Epithelial cell of proximal tubule (primary cell): ENCODE results near the gene CPSF6. TPM values are rescaled to one million over a fixed set of nuclear protein-coding genes. Genes with fewer than 3 reads are reported as not detected.

ENCODE experiments used
- DNase-seq: peaks from one replicate; pipeline ENCODE4 v3.0.0-alpha.2; 2011; ENCODE audit warnings: low read depth
- H3K4me3 ChIP-seq: 2 replicates; pipeline ENCODE4 v1.5.1; 2011; ENCODE audit warnings: low read depth, mild to moderate bottlenecking, low read length
- total RNA-seq: library from RNA; depleted of rRNA; stranded (reverse); fragments of >200 nt; gene quantifications from 2 replicates; pipeline ENCODE4 v1.2.3, GENCODE V29; 2015
- TF ChIP-seq, protein P1 (sequence below): conservative IDR thresholded peaks from 2 replicates; pipeline ENCODE4 v1.5.1; 2012; ENCODE audit warnings: low read depth, mild to moderate bottlenecking, low read length

Gene CPSF6
- total RNA-seq, 1 donor from 2014 or later: 19.7 TPM

DNA sequence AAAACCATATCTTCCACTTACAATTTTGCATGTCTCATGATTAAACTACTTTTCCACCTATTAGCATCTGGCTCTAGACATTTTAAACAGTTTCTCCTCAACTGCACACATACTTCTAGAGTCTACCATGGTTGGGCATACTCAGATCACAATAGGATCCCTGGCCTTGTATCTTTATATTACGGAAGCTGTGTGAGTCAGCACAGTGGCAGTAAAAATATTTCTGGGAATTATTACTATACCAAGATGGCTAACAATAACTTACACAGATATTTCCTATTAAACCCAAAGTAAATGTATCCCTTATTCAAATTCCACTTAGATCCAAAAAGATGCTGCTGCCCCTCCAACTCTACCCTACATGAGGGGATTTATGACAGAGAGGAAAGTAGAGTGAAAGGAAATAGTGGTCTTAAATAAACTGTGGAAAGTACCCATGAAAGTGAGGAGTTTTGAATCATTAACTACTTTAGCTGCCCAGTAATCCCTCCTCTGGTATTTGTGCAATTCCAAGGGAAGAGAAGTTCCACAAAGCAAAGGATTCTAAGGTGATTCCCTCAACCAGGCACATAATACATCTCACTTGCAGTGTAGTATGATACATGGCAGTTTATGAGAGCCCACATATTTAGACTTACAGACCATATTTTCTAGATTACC, 14.0 kb upstream of the CPSF6 start:
- peak; percentile 61 for DNase-seq
- no peak overlapping the region for H3K4me3 ChIP-seq
- TF ChIP-seq, protein P1, sequence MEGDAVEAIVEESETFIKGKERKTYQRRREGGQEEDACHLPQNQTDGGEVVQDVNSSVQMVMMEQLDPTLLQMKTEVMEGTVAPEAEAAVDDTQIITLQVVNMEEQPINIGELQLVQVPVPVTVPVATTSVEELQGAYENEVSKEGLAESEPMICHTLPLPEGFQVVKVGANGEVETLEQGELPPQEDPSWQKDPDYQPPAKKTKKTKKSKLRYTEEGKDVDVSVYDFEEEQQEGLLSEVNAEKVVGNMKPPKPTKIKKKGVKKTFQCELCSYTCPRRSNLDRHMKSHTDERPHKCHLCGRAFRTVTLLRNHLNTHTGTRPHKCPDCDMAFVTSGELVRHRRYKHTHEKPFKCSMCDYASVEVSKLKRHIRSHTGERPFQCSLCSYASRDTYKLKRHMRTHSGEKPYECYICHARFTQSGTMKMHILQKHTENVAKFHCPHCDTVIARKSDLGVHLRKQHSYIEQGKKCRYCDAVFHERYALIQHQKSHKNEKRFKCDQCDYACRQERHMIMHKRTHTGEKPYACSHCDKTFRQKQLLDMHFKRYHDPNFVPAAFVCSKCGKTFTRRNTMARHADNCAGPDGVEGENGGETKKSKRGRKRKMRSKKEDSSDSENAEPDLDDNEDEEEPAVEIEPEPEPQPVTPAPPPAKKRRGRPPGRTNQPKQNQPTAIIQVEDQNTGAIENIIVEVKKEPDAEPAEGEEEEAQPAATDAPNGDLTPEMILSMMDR: no peak

DNA sequence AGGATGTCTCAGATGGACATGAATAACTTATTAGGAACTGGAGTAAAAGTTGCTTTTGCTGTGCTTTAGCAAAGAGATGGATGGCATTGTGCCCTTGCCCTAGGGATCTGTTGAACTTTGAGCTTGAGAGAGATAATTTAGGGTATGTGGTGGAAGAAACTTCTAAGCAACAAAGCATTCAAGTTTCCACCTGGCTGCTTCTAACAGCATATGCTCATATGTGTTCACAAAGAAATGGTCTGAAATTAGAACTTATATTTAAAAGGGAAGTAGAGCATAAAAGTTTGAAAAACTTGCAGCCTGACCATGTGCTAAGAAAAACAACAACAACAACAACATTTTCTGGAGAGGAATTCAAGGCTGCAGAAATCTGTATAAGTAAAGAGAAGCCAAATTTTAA, 7.9 kb upstream of the CPSF6 start:
- H3K4me3 ChIP-seq: no peak overlapping the region
- DNase-seq: no peak
- TF ChIP-seq, protein P1: no peak

DNA sequence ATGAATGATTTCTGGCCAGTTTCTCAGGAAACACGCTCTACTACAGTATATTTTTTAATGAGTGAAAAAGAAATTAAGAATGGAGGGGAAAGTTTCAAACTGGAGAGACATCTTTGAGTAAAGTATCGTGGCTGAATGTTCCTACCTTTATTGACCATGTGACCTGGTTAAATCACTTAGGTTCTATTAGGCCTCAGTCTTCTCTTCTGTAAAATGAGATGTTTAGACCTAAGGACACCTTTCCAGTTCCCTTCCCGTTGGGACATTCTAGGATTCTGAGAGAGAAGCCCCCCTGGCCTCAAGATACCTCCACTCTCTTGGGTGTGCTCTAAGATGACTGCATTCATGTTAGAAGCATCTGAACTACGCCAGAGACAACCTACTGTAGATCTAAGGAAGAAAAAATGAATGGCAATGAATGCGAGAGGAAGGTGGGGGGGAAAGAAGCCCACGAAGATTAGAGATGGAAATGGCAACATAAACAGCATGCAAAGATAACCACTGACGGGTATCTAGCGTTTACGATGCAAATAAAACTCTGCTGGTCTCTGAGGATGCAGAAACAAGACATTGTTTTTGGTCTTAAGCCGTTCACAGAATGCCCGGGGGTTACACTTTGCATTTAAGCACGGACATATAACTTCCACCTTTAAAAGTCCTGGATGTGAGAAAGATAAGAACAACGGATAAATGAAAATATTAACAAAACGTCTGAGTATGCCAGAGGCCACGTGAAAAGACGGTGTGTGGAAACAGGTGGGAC, 599 bp upstream of the CPSF6 start:
- no peak for DNase-seq
- H3K4me3 ChIP-seq: peak overlapping the region; percentile 62
- TF ChIP-seq, protein P1: no peak

DNA sequence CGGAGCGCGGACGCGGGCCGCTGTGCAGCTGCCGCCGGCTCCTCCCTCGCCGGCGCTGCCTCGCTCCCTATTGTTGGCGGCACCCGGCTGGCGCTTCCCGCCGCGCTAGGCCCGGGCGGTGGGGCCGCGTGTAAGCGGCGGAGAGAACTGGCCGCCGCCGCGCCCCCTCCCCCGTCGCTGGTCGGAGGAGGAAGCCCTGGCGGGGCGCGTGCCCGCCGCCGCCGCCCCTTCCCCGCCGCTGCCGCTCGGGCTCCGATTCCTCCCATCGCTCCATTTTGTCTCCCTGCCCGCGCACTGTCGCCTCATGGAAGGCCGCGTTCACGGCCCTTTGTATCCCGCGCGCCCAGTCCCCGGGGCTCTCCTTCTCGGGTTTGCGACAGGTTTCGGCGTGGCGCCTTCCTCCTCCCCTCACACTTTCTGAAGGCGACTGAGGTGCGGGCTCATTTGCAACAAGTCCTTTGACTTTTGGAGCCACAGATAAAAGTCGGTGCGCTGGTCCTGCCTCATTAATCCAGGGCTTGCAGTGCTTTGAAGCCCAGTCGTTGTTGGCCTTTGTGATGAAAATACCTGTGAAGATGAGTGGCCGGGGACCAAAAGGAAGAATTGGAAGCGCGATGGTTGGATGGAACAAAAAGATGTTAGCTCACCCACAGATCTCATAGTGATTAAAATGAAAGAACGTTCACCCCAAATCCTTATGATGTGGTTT, 707 bp downstream of the CPSF6 start:
- DNase-seq: no peak
- H3K4me3 ChIP-seq: peak overlapping the region; percentile 62
- TF ChIP-seq, protein P1: no peak

DNA sequence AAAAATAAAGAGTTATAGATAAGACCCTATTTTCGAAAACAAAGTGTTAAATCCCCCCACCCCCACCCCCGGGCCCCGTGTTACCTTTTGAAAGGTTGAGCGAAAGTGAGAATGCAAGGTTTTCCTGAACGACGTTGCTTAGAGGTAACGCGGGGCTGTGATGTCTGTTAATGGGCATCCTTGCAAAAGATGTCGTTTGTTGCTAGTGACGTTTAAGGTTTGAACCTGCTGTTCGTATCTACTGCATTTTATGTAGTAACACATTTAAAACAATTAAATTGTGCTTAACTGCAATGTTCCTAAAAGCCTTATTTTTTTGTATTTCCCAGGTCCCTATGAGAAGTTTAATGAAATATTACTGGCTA, 1.2 kb downstream of the CPSF6 start:
- H3K4me3 ChIP-seq: peak overlapping the region; percentile 62
- TF ChIP-seq, protein P1: no peak
- DNase-seq: no peak

DNA sequence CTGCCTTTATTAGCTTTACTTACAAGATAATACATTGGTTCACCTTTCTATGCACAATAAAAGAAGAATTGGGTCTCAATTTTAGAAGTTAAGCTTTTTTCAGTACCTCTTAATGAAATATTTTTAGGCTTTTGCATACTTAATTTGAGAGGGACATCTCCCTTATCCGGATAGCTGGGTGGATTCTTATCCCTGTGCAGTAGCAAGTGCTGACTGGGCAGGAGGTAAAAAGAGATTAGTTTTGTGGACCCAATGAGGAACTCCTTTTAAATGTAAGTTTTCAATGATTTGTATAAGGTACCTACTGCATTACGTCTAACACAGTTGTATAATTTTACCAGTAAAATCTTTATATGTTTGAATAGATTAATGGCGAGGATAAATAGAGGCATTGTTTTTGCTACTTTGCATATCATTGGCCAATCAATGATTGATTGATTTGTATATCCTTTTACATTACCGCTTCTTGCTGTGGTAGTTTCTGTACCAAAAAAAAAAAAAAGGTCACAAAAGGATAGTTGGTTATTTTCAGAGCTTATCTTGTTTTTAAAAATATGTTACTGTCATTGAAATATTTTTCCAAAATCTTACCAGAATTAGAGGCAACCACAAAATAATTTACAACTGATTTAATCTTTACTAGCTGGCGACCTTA, 2.2 kb downstream of the CPSF6 start:
- no peak for DNase-seq
- TF ChIP-seq, protein P1: no peak
- H3K4me3 ChIP-seq: peak overlapping the region; percentile 62
